SK-N-SH (cell line): ENCODE measurements around the gene TCFL5. TPM values are rescaled to one million over a fixed set of nuclear protein-coding genes. Genes with fewer than 3 reads are reported as not detected.

Source experiments
- CTCF ChIA-PET: fragments of 300-600, 350-600 bp; formaldehyde crosslinking; extraction: SDS; loops from one replicate; lab custom pipeline; 2021; lab: Yijun Ruan, JAX
- POLR2A ChIA-PET: fragments of 350-600 bp; sonication (Branson Sonifier 250); formaldehyde crosslinking; extraction: SDS; loops from one replicate; lab custom pipeline; 2020; ENCODE audit warnings: antibody characterized with exemption, inconsistent platforms; lab: Yijun Ruan, JAX
- DNase-seq: peaks from one replicate; pipeline ENCODE4 v3.0.0; 2012
- H2AFZ ChIP-seq: fragments of 200-600 bp; sonication (generic); 2 replicates; pipeline ENCODE4 v1.8.1; 2016; ENCODE audit warnings: antibody characterized with exemption, mild to moderate bottlenecking, low read depth
- H3F3A ChIP-seq: fragments of 200-600 bp; sonication (generic); replicated peaks from 2 replicates; pipeline ENCODE3; 2016; ENCODE audit warnings: antibody characterized with exemption, mild to moderate bottlenecking; ENCODE audit not compliant: insufficient read depth
- H3K27ac ChIP-seq, 2 experiments: fragments of 200-500 bp in 1 of 2; fragments of 200-600 bp in 1 of 2; sonication (Bioruptor generic) in 1 of 2; sonication (generic), shearing (Covaris generic) in 1 of 2; 2 replicates each; pipeline versions ENCODE4 v1.5.1 to v1.6.1; 2014 to 2016; ENCODE audit warnings: low read depth in 2 of 2, inconsistent platforms in 1 of 2, low read length in 1 of 2, mild to moderate bottlenecking in 1 of 2, mixed read lengths in 1 of 2
- H3K27me3 ChIP-seq: fragments of 200-600 bp; sonication (generic), shearing (Covaris generic); 2 replicates; pipeline ENCODE4 v1.6.1; 2016; ENCODE audit warnings: mixed run types; ENCODE audit not compliant: insufficient read depth
- H3K36me3 ChIP-seq, 2 experiments: fragments of 200-500 bp in 1 of 2; fragments of 200-600 bp in 1 of 2; sonication (Bioruptor generic) in 1 of 2; sonication (generic) in 1 of 2; replicated peaks in 1 of 2; 2 replicates each; pipeline versions ENCODE3 to v1.5.1; 2014 to 2016; ENCODE audit warnings: low read length in 1 of 2, mild to moderate bottlenecking in 1 of 2; ENCODE audit not compliant: insufficient read depth in 2 of 2, control insufficient read depth in 1 of 2
- H3K4me1 ChIP-seq, 2 experiments: fragments of 200-500 bp in 1 of 2; fragments of 200-600 bp in 1 of 2; sonication (Bioruptor generic) in 1 of 2; sonication (generic), shearing (Covaris generic) in 1 of 2; 2 replicates each; pipeline versions ENCODE4 v1.5.1 to v1.6.1; 2014 to 2016; ENCODE audit warnings: low read depth in 1 of 2, low read length in 1 of 2, mixed run types in 1 of 2; ENCODE audit not compliant: insufficient read depth in 2 of 2, control insufficient read depth in 1 of 2
- H3K4me2 ChIP-seq: fragments of 200-600 bp; sonication (generic), shearing (Covaris generic); 2 replicates; pipeline ENCODE4 v1.6.1; 2017; ENCODE audit warnings: mixed run types
- H3K4me3 ChIP-seq, 2 experiments: fragments of 200-500 bp in 1 of 2; fragments of 200-600 bp in 1 of 2; sonication (Bioruptor generic) in 1 of 2; sonication (generic), shearing (Covaris generic) in 1 of 2; 2 replicates each; pipeline versions ENCODE4 v1.5.1 to v1.8.1; 2014 to 2016; ENCODE audit warnings: low read depth in 2 of 2, inconsistent platforms in 1 of 2, low read length in 1 of 2, mild to moderate bottlenecking in 1 of 2, mixed read lengths in 1 of 2, moderate library complexity in 1 of 2
- H3K79me2 ChIP-seq: fragments of 200-600 bp; sonication (generic); 2 replicates; pipeline ENCODE4 v1.8.1; 2017; ENCODE audit warnings: mild to moderate bottlenecking; ENCODE audit not compliant: insufficient read depth
- H3K9ac ChIP-seq: fragments of 200-600 bp; sonication (generic); 2 replicates; pipeline ENCODE4 v1.6.1; 2017; ENCODE audit warnings: mixed run types
- H3K9me2 ChIP-seq: fragments of 200-600 bp; sonication (generic); 2 replicates; pipeline ENCODE4 v1.6.1; 2017; ENCODE audit warnings: mixed run types
- H3K9me3 ChIP-seq: fragments of 200-600 bp; sonication (generic); 2 replicates; pipeline ENCODE4 v1.6.1; 2017; ENCODE audit warnings: mixed run types, mild to moderate bottlenecking, moderate library complexity
- H4K20me1 ChIP-seq: fragments of 200-600 bp; sonication (generic); 2 replicates; pipeline ENCODE4 v1.6.1; 2017; ENCODE audit warnings: mild to moderate bottlenecking, mixed run types; ENCODE audit not compliant: insufficient read depth
- CHD2 ChIP-seq: fragments of 150-350 bp; IDR thresholded peaks from 2 replicates; pipeline ENCODE4 v1.6.1; 2018; ENCODE audit warnings: low read length; ENCODE audit not compliant: partially characterized antibody
- EZH2phosphoT487 ChIP-seq: fragments of 200-600 bp; sonication (generic); IDR thresholded peaks from 2 replicates; pipeline ENCODE4 v1.6.1; 2017; ENCODE audit warnings: low read depth, mixed run types, mild to moderate bottlenecking, antibody characterized with exemption, moderate library complexity, borderline replicate concordance
- FOXJ3 ChIP-seq: sonication (generic); formaldehyde crosslinking; IDR thresholded peaks from 2 replicates; pipeline ENCODE4 v1.5.1; 2020; ENCODE audit warnings: mild to moderate bottlenecking, missing genetic modification reagents
- GATA2 ChIP-seq: sonication (generic); formaldehyde crosslinking; IDR thresholded peaks from 2 replicates; pipeline ENCODE4 v1.5.0; 2020; ENCODE audit warnings: mild to moderate bottlenecking, missing genetic modification reagents
- IRF3 ChIP-seq: fragments of 150-350 bp; IDR thresholded peaks from 2 replicates; pipeline ENCODE4 v1.6.1; 2016; ENCODE audit warnings: mild to moderate bottlenecking, low read depth, low read length
- JUND ChIP-seq: IDR thresholded peaks from 2 replicates; pipeline ENCODE4 v1.4.0; 2012
- MEF2A ChIP-seq: IDR thresholded peaks from 2 replicates; pipeline ENCODE4 v1.4.0; 2012; ENCODE audit warnings: low read depth, borderline replicate concordance
- MXI1 ChIP-seq: IDR thresholded peaks from 2 replicates; pipeline ENCODE4 v1.6.1; 2012; ENCODE audit warnings: mild to moderate bottlenecking, low read depth, low read length, improper control_type of control experiment
- NRF1 ChIP-seq: IDR thresholded peaks from 2 replicates; pipeline ENCODE4 v1.6.1; 2012; ENCODE audit warnings: low read depth, mild to moderate bottlenecking, low read length
- POLR2AphosphoS5 ChIP-seq: IDR thresholded peaks from 2 replicates; pipeline ENCODE4 v1.6.1; 2012; ENCODE audit warnings: low read depth, low read length
- RCOR1 ChIP-seq: fragments of 150-350 bp; IDR thresholded peaks from 2 replicates; pipeline ENCODE4 v1.6.1; 2017; ENCODE audit warnings: antibody characterized with exemption, low read length
- SIN3A ChIP-seq: IDR thresholded peaks from 2 replicates; pipeline ENCODE4 v1.6.1; 2012; ENCODE audit warnings: low read depth, mild to moderate bottlenecking, low read length, moderate library complexity, borderline replicate concordance
- SMC3 ChIP-seq: IDR thresholded peaks from 2 replicates; pipeline ENCODE4 v1.6.1; 2012; ENCODE audit warnings: low read depth, low read length, improper control_type of control experiment
- TEAD4 ChIP-seq: IDR thresholded peaks from 2 replicates; pipeline ENCODE4 v1.4.0; 2012; ENCODE audit warnings: mild to moderate bottlenecking, borderline replicate concordance; ENCODE audit not compliant: insufficient read depth
- YY1 ChIP-seq: IDR thresholded peaks from 2 replicates; pipeline ENCODE4 v1.4.0; 2012; ENCODE audit warnings: low read depth, mild to moderate bottlenecking
- ZBTB33 ChIP-seq: IDR thresholded peaks from 2 replicates; pipeline ENCODE4 v1.4.0; 2012; ENCODE audit warnings: low read depth, borderline replicate concordance
- WGBS: methylation state at CpG from one replicate; pipeline ENCODE4 v1.1.6; 2017; ENCODE audit warnings: low lambda C conversion rate; 5-methylcytosine and 5-hydroxymethylcytosine counted together
- polyA plus RNA-seq, 3 experiments: library from polyadenylated mRNA; depleted of rRNA; stranded (reverse); fragments of >200 nt; gene quantifications; 2 replicates each; pipeline ENCODE4 v1.2.3, GENCODE V29; 2012

The TCFL5 gene
- polyA plus RNA-seq, 1 of the 3 experiments (the other 2 are of a cell fraction), result 10.1 TPM

GRCh38 chr20:62825986-62826645 lies 35.5 kb downstream of the TCFL5 start:
- Histone ChIP-seq H2AFZ (no peak overlapping the region), H4K20me1 (no peaks in the 10 kb centered on the region), H3K79me2 (no peaks in the 10 kb centered on the region), H3K9me3 (no peaks in the 10 kb centered on the region), H3K36me3 (no peaks in the 10 kb centered on the region), H3K9me2 (no peaks in the 10 kb centered on the region), H3K4me1 (peaks cover 5 to 33% of the 10 kb centered on the region in 2 experiments; a peak in 2 of 4 replicates), H3F3A (peaks cover 8% of the 10 kb centered on the region), H3K27me3 (no peaks in the 10 kb centered on the region), H3K4me3 (no peak overlapping the region), H3K9ac (no peak overlapping the region), H3K4me2 (no peak overlapping the region), H3K27ac (no peak overlapping the region)
- POLR2A ChIA-PET, result no interaction called here
- TF ChIP-seq TEAD4, result no peak
- no peak for TF ChIP-seq CHD2
- no peak for TF ChIP-seq JUND
- no peak for TF ChIP-seq MEF2A
- no peak for TF ChIP-seq ZBTB33
- TF ChIP-seq GATA2 (CRISPR knock-in tag), result no peak
- CTCF ChIA-PET, result interaction anchor here (0.8 kb wide), 1 partner anchor 21 kb away, joined by 3 read pairs; no protein-coding TSS in a partner anchor
- 80% methylated on average over 4 of the region's 27 CpGs for WGBS
- no peak for DNase-seq

GRCh38 chr20:62825333-62825985 lies 36.2 kb downstream of the TCFL5 start:
- Histone ChIP-seq H3K4me2 (no peak overlapping the region), H3K27me3 (no peaks in the 10 kb centered on the region), H3K4me3 (no peak overlapping the region; a peak in 1 of 4 replicates), H3K4me1 (peaks cover 5 to 33% of the 10 kb centered on the region in 2 experiments; a peak in 2 of 4 replicates), H2AFZ (no peak overlapping the region)
- POLR2A ChIA-PET, result no interaction called here
- TF ChIP-seq SMC3 (no peak), YY1 (no peak), RCOR1 (no peak), CHD2 (no peak), MXI1 (no peak), SIN3A (no peak), GATA2 (CRISPR knock-in tag) (no peak), NRF1 (no peak), EZH2phosphoT487 (no peak), IRF3 (no peak), POLR2AphosphoS5 (no peak), MEF2A (no peak), FOXJ3 (no peak)
- TF ChIP-seq, all 33 proteins: peak for 0
- H3K9me2 ChIP-seq, result no peaks in the 10 kb centered on the region
- H3F3A ChIP-seq, result peaks cover 8% of the 10 kb centered on the region
- no peaks in the 10 kb centered on the region for H3K79me2 ChIP-seq
- no peak for DNase-seq
- H3K27ac ChIP-seq, result peak overlapping the region in 1 of 2 experiments; percentile 43; a peak in 1 of 4 replicates
- CTCF ChIA-PET, result interaction anchor here (0.8 to 1.0 kb wide), 6 partner anchors 22 to 147 kb away, joined by 3 to 5 read pairs (median 3); no protein-coding TSS in a partner anchor
- H3K9ac ChIP-seq, result no peak overlapping the region
- WGBS, result 85% methylated on average over 5 of the region's 22 CpGs
- no peaks in the 10 kb centered on the region for H3K36me3 ChIP-seq
- H3K9me3 ChIP-seq, result no peaks in the 10 kb centered on the region
- H4K20me1 ChIP-seq, result no peaks in the 10 kb centered on the region
